ENCODE measurements around the gene CEBPG.

DNA sequence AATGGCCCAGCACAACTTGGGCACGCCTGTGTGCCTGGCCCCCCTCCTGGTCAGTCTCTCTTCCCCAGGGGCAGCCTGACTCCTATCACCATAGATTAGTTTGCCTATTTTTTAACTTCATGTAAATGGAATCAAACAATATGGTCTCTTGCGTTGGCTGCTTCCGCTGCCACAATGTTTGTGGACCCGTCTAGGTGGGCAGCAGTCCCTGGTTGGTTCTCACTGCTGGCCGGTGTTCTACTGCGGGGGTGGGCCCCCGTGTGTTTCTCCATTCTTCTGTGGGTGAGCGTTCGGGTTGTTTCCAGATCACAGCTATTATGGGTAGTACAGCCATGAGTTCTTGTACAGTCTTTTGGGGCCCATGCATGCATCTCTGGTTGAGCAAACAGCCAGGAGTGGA, 47.3 kb downstream of the CEBPG start:
- TF ChIP-seq, protein P1, sequence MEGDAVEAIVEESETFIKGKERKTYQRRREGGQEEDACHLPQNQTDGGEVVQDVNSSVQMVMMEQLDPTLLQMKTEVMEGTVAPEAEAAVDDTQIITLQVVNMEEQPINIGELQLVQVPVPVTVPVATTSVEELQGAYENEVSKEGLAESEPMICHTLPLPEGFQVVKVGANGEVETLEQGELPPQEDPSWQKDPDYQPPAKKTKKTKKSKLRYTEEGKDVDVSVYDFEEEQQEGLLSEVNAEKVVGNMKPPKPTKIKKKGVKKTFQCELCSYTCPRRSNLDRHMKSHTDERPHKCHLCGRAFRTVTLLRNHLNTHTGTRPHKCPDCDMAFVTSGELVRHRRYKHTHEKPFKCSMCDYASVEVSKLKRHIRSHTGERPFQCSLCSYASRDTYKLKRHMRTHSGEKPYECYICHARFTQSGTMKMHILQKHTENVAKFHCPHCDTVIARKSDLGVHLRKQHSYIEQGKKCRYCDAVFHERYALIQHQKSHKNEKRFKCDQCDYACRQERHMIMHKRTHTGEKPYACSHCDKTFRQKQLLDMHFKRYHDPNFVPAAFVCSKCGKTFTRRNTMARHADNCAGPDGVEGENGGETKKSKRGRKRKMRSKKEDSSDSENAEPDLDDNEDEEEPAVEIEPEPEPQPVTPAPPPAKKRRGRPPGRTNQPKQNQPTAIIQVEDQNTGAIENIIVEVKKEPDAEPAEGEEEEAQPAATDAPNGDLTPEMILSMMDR (IDR thresholded peaks at IDR 0.05; ENCODE audit: insufficient read depth, low read length), result no peak
- TF ChIP-seq, protein P2, sequence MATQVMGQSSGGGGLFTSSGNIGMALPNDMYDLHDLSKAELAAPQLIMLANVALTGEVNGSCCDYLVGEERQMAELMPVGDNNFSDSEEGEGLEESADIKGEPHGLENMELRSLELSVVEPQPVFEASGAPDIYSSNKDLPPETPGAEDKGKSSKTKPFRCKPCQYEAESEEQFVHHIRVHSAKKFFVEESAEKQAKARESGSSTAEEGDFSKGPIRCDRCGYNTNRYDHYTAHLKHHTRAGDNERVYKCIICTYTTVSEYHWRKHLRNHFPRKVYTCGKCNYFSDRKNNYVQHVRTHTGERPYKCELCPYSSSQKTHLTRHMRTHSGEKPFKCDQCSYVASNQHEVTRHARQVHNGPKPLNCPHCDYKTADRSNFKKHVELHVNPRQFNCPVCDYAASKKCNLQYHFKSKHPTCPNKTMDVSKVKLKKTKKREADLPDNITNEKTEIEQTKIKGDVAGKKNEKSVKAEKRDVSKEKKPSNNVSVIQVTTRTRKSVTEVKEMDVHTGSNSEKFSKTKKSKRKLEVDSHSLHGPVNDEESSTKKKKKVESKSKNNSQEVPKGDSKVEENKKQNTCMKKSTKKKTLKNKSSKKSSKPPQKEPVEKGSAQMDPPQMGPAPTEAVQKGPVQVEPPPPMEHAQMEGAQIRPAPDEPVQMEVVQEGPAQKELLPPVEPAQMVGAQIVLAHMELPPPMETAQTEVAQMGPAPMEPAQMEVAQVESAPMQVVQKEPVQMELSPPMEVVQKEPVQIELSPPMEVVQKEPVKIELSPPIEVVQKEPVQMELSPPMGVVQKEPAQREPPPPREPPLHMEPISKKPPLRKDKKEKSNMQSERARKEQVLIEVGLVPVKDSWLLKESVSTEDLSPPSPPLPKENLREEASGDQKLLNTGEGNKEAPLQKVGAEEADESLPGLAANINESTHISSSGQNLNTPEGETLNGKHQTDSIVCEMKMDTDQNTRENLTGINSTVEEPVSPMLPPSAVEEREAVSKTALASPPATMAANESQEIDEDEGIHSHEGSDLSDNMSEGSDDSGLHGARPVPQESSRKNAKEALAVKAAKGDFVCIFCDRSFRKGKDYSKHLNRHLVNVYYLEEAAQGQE (IDR thresholded peaks at IDR 0.05; ENCODE audit: insufficient replicate concordance, low read depth), result no peak
- TF ChIP-seq POLR2AphosphoS5 (IDR thresholded peaks at IDR 0.05; ENCODE audit: low read depth) (no peak), GABPA (IDR thresholded peaks at IDR 0.05; ENCODE audit: low read depth) (no peak), SPI1 (IDR thresholded peaks at IDR 0.05; ENCODE audit: borderline replicate concordance, low read depth) (no peak)
